OCI-LY3 (cell line): ENCODE measurements around the gene FURIN.

Source experiments
- H2AFZ ChIP-seq: fragments of 200-600, 300-600 bp; shearing (Covaris generic); 2 replicates; pipeline ENCODE4 v1.6.0; 2014; ENCODE audit warnings: antibody characterized with exemption, low read depth, low read length
- H3K27ac ChIP-seq: fragments of 200-600, 300-600 bp; sonication (generic); 2 replicates; pipeline ENCODE4 v1.5.1; 2014; ENCODE audit warnings: mild to moderate bottlenecking, low read length, moderate library complexity, mixed read lengths
- H3K27me3 ChIP-seq: fragments of 200-600, 300-600 bp; sonication (generic); 2 replicates; pipeline ENCODE4 v1.6.1; 2014; ENCODE audit warnings: low read depth, low read length, mixed read lengths
- H3K36me3 ChIP-seq: fragments of 200-600, 300-600 bp; sonication (generic); replicated peaks from 2 replicates; pipeline ENCODE3; 2014; ENCODE audit warnings: low read depth, low read length, mixed read lengths
- H3K4me1 ChIP-seq: fragments of 300-600, 200-600 bp; sonication (generic); 2 replicates; pipeline ENCODE4 v1.6.1; 2014; ENCODE audit warnings: low read length, mixed read lengths
- H3K4me2 ChIP-seq: fragments of 200-600, 300-600 bp; sonication (generic); 2 replicates; pipeline ENCODE4 v1.6.1; 2014; ENCODE audit warnings: low read length, mixed read lengths
- H3K4me3 ChIP-seq: fragments of 300-600, 200-600 bp; sonication (generic); 2 replicates; pipeline ENCODE4 v1.5.1; 2014; ENCODE audit warnings: antibody characterized with exemption, mild to moderate bottlenecking, low read length, moderate library complexity
- H3K79me2 ChIP-seq: fragments of 300-600, 200-600 bp; shearing (Covaris generic); 2 replicates; pipeline ENCODE4 v1.6.1; 2014; ENCODE audit warnings: mild to moderate bottlenecking, low read length, mixed read lengths
- H3K9ac ChIP-seq: fragments of 300-600, 200-600 bp; shearing (Covaris generic); 2 replicates; pipeline ENCODE4 v1.6.0; 2014; ENCODE audit warnings: mild to moderate bottlenecking, low read length, moderate library complexity
- H3K9me3 ChIP-seq: fragments of 200-600, 300-600 bp; shearing (Covaris generic); 2 replicates; pipeline ENCODE4 v1.6.1; 2014; ENCODE audit warnings: low read length, mixed read lengths; ENCODE audit not compliant: insufficient read depth
- H4K20me1 ChIP-seq: fragments of 200-600, 300-600 bp; sonication (generic); 2 replicates; pipeline ENCODE4 v1.6.1; 2016; ENCODE audit warnings: low read length, mixed read lengths; ENCODE audit not compliant: insufficient read depth
- CTCF ChIP-seq: fragments of 200-600, 300-600 bp; sonication (generic); IDR thresholded peaks from 2 replicates; pipeline ENCODE4 v1.5.1; 2014; ENCODE audit warnings: antibody characterized with exemption, low read length, low read depth
- EZH2phosphoT487 ChIP-seq: fragments of 200-600 bp; shearing (Covaris generic); IDR thresholded peaks from 2 replicates; pipeline ENCODE4 v1.6.1; 2018; ENCODE audit warnings: antibody characterized with exemption, mixed run types, low read depth

FURIN gene

GRCh38 chr15:90838544-90838943 is 29.8 kb upstream of the FURIN start:
- Histone ChIP-seq H3K27me3 (peaks cover 41% of the 10 kb centered on the region), H3K4me2 (peak overlapping the region; percentile 24), H4K20me1 (no peaks in the 10 kb centered on the region), H3K9ac (no peak overlapping the region), H3K4me3 (0 out of 2 replicates have a peak overlapping the region, but pooled peaks have one; percentile 6), H3K36me3 (no peaks in the 10 kb centered on the region), H3K9me3 (no peaks in the 10 kb centered on the region), H3K4me1 (peaks cover 15% of the 10 kb centered on the region), H3K27ac (no peak overlapping the region), H2AFZ (no peak overlapping the region), H3K79me2 (no peaks in the 10 kb centered on the region)
- no peak for TF ChIP-seq EZH2phosphoT487
- no peak for TF ChIP-seq CTCF

GRCh38 chr15:90839187-90840071 is 29.0 kb upstream of the FURIN start:
- Histone ChIP-seq H3K4me2 (peak overlapping the region; percentile 56), H3K9ac (no peak overlapping the region)

GRCh38 chr15:90840157-90840855 is 28.1 kb upstream of the FURIN start:
- H2AFZ ChIP-seq: no peak overlapping the region
- H3K4me1 ChIP-seq: peaks cover 23% of the 10 kb centered on the region
- no peaks in the 10 kb centered on the region for H4K20me1 ChIP-seq
- TF ChIP-seq EZH2phosphoT487 (no peak), CTCF (no peak)
- no peak overlapping the region; the same call in 1 of the 2 replicates for H3K4me3 ChIP-seq
- 0 out of 2 replicates have a peak overlapping the region, but pooled peaks have one; percentile 56 for H3K4me2 ChIP-seq
- H3K79me2 ChIP-seq: no peaks in the 10 kb centered on the region
- H3K36me3 ChIP-seq: no peaks in the 10 kb centered on the region
- H3K9ac ChIP-seq: no peak overlapping the region
- H3K27me3 ChIP-seq: peaks cover 32% of the 10 kb centered on the region
- H3K27ac ChIP-seq: no peak overlapping the region
- H3K9me3 ChIP-seq: no peaks in the 10 kb centered on the region

More at GRCh38 chr15:90839187-90840071, 29.0 kb upstream of the FURIN start:
- TF ChIP-seq CTCF: no peak
- TF ChIP-seq EZH2phosphoT487: no peak
- no peaks in the 10 kb centered on the region for H3K9me3 ChIP-seq
- peak overlapping the region; percentile 59 for H2AFZ ChIP-seq
- H3K27ac ChIP-seq: no peak overlapping the region
- no peaks in the 10 kb centered on the region for H3K79me2 ChIP-seq
- H3K27me3 ChIP-seq: peaks cover 37% of the 10 kb centered on the region
- peak overlapping the region; percentile 19 for H3K4me3 ChIP-seq
- H4K20me1 ChIP-seq: no peaks in the 10 kb centered on the region
- H3K36me3 ChIP-seq: no peaks in the 10 kb centered on the region
- H3K4me1 ChIP-seq: peaks cover 15% of the 10 kb centered on the region

- H3K27me3 ChIP-seq: peaks cover 32% of the 10 kb centered on the region
- no peak overlapping the region for H3K27ac ChIP-seq
- no peak overlapping the region for H3K4me3 ChIP-seq
- no peaks in the 10 kb centered on the region for H3K79me2 ChIP-seq
- H3K4me2 ChIP-seq: no peak overlapping the region
- H3K4me1 ChIP-seq: peaks cover 27% of the 10 kb centered on the region
- H2AFZ ChIP-seq: no peak overlapping the region
- H3K9ac ChIP-seq: no peak overlapping the region
- H3K9me3 ChIP-seq: no peaks in the 10 kb centered on the region
- no peaks in the 10 kb centered on the region for H3K36me3 ChIP-seq
- no peak for TF ChIP-seq CTCF
- no peak for TF ChIP-seq EZH2phosphoT487
- no peaks in the 10 kb centered on the region for H4K20me1 ChIP-seq
Measured at GRCh38 chr15:90840954-90841353, 27.4 kb upstream of the FURIN start.
